ENCODE data around the gene ZBTB20.
A peak's percentile ranks its signal among the peaks of the same experiment; 100 is the strongest.

Gene ZBTB20

DNA sequence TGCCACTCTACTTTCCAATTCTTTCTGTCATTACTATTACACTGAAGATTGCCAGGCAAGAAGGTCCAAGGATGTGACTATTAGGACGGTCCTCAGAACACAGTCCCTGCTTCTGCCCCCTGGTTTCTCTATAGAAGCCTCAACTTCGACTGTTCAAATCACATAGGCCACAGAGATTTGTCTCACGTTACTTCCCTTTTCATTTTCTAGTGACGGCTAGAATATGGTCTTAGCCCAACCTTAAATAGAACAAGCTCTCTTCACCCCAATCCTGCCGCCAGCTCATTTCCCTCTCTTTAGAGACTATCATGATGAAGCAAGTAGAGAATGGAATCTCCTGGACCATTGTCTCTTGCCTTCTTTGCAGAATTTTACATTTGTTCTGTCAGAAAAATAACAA is 768.3 kb downstream of the ZBTB20 start:
- DNase-seq (ENCODE audit: low read depth, low spot score), result no peak

DNA sequence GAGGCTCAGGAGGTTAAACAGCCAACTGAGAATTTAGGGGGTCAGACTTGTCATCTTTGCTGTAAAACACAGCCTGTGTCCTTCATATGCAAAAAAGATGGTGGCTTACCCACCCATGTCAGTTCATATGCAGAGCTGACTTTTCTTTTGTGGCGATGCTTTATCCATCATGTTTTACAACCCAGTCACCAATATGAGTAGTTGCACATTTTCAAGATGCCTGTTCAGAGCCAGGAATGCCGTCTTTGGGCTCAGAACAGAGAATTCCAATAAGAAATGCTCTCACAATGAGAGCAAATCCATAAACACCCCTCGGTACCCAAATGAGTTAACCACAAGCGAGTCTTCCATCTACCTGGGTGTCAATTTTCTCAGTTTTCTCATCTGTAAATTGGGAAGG is 769.7 kb downstream of the ZBTB20 start:
- no peak for DNase-seq (ENCODE audit: low read depth, low spot score)

DNA sequence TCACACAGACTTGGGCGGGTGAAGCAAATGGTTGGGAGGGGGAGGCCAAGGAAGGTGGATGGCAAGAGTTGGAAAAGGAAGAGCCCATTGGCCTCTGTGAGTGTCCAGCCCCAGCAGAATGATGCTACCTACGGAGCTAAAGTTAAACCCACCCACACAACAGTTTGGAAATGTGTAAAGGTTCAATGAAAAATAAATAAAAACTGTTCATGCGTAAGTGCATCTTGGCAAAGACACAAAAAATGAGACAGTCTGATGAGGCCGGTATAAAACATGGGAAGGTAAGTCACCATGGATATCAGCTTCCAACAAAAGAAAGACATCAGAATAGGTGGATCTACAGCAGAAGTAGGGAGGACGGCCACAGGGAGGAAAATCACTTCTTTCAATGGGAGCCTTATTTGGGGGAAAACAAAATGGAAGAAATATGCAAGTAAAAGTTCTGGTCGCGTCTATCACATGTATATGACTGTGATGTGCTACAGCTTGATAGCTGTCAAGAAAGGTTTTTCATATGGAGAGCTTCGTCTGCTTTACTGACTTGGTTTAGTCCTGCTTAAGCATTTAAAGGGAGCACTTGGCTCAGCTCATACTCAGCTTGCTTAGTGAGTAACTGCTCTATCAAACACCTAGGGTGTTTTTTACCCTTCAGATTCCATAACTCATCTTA is 770.4 kb downstream of the ZBTB20 start:
- DNase-seq (ENCODE audit: low read depth, low spot score), result no peak

DNA sequence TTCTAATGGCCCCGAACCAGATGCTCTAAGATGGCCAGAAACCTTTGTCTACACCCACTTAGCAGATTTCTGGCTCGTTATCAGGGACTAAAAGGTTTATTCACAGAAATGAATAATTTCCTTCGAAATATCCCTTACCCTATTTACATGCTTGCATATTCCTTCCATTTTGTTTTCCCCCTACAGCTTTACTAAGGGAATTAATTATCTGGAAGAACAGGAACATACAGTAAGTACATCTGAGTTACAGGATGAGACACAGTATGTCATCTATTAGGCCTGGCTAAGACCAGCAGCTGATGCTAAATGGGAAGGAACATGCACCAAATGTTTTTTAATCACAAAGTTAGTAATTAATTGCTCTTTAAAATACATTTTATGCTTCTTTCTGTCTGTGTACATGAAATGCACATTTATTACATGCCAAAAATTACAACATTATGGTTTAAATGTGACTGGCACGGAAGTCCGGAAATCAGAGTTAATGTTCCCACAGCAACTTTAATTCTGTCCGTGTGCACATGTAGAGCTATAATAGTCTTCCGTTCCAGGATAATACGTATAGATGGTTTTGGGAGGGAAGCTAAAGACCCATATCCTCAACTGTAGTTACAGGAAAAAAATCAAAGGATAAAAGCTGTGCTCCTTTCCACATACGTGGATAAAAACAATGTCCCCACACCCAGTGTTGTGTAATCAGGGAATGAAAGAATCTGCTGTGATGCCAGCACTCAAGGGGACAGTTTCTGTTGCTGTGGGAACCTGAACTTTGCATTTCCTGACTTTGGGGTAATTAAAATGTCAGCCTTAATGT is 771.3 kb downstream of the ZBTB20 start:
- DNase-seq (ENCODE audit: low read depth, low spot score), result no peak

DNA sequence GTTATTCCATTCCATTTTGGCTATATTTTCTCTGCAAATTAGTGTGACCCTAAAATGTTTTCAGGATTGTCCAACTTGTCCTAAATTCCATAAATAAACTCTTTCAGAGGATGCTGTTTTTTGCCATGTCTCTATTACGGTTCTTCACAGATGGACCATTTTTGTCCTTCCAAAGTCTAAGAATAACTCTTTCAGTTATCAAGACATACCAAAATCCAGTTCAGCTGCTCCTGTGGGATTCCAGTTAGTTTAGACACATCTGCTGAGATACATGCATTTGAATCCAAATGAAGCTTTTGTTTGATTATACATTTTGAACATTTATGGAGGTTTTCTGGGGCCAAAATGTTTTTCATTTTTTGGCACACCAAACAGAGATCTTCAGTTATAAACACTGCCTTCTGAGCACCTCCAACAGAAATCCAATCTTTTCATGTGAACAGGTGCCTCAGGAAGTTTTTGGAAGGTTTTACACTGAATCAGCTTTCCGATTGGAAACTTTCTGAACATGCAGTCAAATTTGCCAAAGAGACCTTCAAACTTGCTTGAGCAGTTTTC is 772.6 kb downstream of the ZBTB20 start:
- no peak for DNase-seq (ENCODE audit: low read depth, low spot score)

DNA sequence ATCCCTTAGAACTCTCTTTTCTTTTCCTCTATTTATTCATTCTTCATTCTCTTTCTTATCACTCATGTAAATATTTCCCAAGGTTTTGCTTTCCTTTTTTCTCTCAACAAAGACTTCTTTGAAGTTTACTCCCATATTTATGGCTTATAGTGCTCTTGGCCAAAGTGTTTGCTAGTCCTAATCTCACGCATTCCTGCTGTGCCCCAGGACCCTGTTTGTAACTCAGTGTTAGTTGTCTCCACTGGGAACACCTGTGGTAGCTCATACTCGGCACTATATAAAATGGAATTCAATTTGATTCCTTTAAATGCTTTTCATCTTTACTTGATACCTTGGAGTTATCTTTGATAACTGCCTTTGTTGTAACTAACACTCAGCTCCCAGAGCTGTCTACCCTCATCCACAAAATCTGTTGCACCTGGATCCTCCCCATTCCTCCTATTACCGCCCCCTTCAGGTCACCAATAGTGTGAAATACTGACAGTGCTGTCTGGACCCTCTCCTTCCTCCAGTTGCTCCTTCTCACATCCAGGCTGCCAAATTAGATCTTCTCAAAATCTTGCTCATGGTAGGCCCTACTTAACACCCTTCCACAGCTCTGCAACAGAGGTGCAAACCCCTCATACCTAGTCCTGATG is 776.4 kb downstream of the ZBTB20 start:
- no peak for DNase-seq (ENCODE audit: low read depth, low spot score)

DNA sequence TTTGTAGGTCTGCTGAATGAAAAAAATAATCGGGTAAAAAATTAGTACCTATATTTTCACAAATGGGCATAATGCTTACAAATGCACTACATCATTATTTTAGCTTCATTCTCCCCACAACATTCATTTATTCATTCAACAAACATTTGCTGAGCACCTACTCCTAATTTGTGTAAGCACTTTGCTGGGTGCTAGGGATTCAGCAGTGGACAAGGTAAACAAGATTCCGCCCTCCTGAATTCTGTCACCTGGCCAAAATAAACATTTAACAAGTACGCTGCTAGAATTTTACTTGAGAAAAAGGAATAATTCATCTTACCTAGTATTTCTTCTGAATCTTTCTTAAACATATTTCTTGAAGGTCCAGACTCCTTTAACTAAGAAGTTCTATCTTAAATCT is 781.2 kb downstream of the ZBTB20 start:
- DNase-seq (ENCODE audit: low read depth, low spot score), result no peak

DNA sequence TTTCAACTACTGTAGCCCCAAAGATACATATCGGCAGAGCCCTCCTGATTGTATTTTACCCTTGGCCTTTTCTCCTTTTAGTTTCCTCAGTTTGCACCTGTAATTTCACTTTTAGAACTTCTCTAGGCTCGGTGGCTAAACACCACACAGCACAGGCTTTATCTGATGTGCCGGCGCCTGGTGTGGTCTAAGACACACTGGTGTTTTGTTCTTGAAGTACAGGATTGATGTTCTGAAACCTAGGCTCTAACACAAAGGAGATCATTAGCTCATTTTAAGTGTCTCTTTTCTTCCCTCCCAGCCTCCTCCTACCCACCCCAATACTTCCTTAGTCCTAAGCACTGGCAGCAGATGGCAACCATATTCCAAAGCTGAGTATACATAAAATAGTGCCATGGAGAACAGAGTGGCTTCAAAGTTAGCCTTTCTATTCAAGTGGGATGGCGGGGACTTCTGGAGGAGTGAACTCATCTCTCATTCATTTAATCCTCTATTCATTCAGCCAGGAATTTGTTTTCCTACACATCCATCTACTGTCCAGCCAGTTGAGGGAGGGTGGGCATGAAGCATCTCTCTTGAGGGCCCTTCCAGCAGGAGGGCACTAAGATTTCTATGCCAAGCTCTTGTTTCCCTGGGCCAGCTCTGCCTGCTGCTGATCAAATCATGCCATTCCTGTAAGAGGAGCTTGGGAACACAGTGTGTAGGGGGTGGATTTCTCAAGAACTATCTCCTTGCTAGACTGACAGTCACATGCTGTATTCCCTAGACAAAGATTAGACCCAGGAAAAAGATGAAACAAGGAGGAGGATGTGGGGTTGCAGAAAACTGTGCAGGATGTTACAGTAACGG is 782.1 kb downstream of the ZBTB20 start:
- DNase-seq (ENCODE audit: low read depth, low spot score), result peak; percentile 17

DNA sequence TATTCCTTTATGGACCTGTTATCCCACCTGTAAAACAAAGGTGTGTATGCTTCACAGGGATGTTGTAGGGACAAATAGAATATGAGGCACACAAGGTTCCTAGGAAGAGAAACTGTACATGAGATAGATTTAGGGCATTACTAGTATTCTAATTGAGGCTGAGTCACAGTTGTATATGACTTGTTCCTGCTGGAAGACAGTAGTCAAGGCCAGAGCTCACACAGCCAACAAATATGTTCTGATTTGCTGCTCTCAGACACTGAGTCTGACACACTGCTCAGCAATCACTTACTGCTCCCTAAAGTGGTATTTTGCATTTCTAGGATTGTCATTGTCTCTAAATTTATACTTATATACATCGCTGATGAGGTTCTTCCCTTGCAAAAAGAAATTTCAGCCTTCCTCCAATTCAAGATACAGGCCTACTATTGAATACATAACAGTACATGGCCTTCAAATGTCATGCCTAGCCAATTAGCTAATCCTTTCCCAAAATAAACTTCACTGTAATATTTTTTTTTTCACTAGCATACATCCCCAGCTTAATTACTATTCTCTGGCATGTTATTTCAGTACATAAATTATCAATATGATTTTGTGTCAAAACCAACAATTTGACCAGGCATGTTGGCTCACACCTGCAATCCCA is 783.4 kb downstream of the ZBTB20 start:
- DNase-seq (ENCODE audit: low read depth, low spot score), result no peak

DNA sequence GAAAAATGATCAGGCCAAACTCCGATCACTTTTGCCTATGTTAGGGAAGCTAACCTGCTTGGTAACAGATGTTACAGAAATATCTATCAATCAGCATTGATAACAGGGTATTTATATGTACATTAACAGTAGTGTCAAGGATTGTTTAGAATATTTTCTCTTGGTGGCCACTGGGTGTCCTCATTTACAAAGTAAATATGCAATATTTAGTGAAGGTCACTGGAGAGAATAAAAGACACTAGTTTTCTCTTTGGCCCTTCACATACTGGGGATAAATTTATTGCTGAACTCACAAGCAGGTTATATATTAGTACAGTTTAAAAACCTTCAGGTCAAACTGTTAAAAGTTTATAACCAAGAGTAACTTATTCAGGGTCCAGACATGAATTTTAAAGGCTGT is 784.3 kb downstream of the ZBTB20 start:
- DNase-seq (ENCODE audit: low read depth, low spot score), result no peak

DNA sequence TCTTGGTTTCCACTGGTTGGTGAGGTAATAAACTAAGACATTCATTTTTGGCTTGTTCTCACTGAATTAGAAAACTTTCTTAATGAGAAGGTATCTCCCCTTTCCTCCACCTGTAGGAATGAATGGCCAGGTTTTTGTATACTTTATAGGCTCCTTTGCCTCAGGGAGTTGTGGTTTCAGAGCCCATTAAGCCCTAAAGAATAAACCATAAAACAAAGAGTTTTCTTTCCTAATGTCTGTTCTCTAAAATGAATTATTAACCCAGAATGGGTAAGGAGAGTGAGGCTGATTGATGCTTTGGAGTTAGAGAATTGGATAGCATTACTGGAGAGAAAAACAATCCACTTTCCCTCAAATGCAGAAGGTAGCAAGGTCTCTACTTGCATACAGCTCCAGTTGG is 785.7 kb downstream of the ZBTB20 start:
- no peak for DNase-seq (ENCODE audit: low read depth, low spot score)

DNA sequence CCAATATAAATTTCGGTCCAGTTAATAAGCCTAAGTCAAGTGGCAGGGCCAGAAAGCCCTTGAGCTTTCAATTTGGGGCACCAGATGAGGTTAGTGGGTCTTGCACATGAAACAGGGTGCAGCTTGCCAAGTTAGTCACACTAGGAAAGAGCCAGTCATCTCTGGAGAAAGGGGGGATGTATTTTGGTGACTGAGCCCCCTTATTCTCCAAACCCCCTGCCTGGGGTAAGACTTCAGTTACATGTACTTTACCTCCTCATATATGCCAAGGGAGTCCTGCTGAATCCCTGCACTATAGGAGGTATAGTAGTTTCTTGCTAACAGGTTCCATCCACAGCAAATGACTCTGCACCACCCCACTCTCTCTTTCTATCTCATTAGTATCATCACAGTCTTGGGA is 790.6 kb downstream of the ZBTB20 start:
- no peak for DNase-seq (ENCODE audit: low read depth, low spot score)

DNA sequence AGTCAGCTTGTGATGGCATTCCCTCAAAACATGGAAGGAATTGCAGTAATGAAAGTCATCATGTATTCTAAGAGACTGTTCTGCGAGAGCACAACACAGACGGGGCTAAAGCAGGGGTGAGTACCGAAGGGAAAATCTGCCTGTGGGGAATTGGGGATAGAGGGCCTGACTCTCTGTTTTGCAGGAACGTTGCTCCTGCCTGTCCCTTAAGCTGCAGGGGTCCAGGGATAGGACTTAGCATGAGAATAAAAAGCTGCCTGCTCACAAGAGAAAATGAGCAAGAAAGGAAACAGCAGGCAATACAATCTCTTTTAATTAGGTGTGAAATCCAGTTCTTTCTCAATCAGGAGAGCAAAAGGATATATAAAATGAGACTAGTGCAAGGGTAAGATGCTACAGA is 791.0 kb downstream of the ZBTB20 start:
- DNase-seq (ENCODE audit: low read depth, low spot score), result no peak

DNA sequence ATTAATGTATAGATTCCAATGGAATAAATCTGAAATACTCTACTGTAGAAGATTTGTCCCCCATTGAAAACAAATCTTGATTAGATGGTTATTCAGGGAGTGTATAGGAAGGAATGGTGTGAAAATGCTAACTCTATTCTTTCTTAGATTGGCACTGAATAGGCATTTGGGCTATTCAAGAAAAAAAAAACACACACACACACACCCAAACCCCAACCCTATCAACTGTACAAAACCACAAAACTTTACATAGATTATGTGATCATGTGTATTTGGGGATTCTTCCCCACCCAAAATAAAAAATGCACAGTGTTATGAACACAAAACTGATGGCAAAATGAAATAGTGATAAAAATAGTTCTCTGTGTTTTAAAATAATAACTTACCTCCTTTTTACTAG is 791.4 kb downstream of the ZBTB20 start:
- no peak for DNase-seq (ENCODE audit: low read depth, low spot score)

DNA sequence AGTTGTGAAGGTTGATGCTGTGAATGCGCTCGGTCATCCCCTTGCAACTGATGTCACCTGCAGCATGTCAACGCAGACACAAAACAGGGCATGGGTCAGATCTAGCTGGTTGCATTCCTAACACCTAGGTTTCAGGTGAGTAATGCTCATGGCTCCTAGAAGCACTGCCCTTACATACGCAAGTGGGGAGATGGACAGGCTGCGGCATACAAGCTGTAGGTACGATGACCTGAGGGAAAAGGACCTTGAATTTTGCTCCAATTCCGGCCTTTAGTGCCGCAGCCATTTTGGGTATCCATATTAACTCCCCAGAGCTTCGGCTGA is 795.3 kb downstream of the ZBTB20 start:
- DNase-seq (ENCODE audit: low read depth, low spot score), result no peak

DNA sequence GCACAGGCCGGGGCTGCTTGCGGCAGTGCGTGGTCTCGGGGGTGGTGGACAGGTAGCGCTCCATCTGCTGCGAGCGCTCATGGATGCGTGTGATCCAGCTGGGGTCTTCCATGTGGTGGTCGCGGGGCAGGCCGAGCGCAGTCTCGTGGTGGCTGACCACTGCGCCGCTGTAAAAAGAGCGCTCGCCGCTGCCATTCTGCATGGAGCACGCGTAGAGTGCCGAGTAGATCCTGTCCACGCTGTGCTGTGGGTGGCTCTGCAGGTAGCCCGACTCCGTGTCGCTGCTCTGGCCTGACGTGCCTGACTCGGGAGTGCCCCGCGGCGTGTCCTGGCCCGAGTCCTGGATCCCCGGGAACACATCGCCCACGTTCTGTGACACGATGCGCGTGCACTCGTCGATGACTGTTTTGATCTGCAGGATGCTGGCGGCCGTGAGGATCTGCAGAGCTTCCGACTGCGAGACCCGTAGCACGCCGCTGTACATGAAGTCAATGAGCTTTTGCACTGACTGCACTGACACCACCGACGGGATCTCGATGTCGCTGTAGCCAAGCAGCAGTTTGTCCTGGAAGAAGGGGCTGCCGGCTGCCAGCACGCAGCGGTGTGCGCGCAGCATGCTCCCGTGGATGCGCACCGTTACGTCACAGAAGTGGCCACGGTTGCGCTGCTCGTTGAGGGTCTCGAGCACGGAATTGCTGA is 795.8 kb downstream of the ZBTB20 start:
- DNase-seq (ENCODE audit: low read depth, low spot score), result no peak

DNA sequence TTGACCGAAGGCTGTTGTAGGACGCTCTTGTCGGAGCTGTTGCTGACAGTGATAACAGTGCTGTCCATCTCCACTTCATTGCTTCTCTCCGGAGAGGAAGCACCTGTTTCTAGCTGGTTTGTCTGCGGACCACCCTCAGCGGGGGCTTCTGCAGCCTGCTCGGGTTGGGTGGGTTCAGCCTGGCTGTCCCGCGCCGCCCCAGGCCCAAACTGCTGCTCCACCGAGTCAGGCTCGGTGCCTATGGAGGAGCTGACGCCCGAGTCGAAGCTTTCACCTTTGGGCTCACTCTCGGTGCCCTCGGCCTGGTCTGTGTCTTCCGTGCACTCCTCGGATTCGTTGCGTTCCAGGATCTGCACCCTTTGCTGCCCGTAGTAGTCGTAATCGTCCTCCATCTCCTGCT is 796.4 kb downstream of the ZBTB20 start:
- DNase-seq (ENCODE audit: low read depth, low spot score), result no peak

DNA sequence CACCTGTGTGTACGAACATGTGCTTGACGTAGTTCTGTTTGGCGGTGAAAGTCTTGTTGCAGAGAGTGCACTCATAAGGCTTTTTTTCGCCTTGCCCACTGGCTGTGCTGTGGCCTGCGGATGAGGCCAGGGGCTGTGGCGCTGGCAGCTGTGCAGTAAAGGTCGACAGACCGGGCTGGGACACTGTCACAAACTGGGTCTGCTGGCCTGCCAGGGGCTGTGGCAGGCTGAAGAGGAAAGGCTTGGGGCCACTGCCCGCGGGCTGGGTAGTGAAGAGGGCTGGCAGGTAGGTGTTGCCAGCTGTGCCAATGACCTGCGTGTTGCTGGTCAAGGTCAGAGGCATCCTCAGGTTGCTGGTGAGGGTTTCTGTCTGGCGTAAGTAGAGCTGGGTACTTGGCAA is 796.8 kb downstream of the ZBTB20 start:
- no peak for DNase-seq (ENCODE audit: low read depth, low spot score)

DNA sequence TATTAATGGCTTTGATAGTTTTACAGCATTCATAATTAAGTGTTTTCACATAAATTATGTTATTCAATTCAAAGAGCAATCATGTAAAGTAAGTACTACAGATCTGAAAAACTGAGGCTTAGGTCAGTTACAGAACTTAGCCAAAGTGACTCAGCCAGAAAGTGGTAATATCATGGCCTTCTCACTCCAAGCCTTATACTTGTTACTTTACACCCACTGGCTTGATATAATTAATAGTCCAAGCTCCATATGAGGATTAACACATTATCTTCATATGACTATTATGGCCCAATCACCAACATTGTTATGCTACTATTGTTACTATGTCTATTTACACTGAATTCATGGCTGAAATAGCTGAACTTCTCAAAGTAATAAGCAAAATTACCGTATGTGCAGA is 802.6 kb downstream of the ZBTB20 start:
- DNase-seq (ENCODE audit: low read depth, low spot score), result no peak

DNA sequence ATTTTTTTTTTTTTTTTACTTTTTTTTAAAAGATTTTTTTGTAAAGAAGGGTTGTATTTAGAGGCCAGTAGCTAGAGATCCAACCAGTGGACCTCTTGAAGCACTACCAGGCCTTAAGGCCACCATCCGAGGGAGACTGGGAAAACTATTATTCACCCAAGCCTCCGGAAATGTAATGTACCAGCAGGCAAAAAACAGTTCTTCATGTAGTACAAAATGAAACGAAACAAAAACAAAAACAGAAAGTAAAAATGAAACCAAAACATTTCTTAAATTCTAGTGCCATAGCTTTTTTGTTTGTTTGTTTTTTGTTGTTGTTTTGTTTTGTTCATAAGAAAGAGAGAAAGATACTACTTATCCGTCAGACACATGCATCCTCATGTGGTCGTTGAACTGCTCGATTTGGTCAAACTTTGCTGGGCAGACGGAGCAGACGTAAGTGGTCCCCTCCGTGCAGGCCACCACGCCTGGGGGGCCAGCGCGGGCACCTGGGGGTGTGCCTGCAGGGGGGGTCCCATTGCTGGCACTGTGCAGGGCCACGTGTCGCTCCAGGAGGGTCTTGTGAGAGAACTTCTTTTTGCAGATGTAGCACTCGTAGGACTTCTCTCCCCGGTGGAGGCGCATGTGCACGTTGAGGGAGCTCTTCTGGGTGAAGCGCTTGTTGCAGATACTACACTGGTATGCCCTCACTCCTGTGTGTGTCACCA is 808.3 kb downstream of the ZBTB20 start:
- DNase-seq (ENCODE audit: low read depth, low spot score), result no peak

All from smooth muscle cell of the brain vasculature (primary cell).